Epithelial cell of proximal tubule (primary cell): Measurements from ENCODE around the gene SLAMF8. TPM values are rescaled to one million over a fixed set of nuclear protein-coding genes. Genes with fewer than 3 reads are reported as not detected.

ENCODE experiments used
- DNase-seq: peaks from one replicate; pipeline ENCODE4 v3.0.0-alpha.2; 2011; ENCODE audit warnings: low read depth
- H3K4me3 ChIP-seq: 2 replicates; pipeline ENCODE4 v1.5.1; 2011; ENCODE audit warnings: low read depth, mild to moderate bottlenecking, low read length
- total RNA-seq: library from RNA; depleted of rRNA; stranded (reverse); fragments of >200 nt; gene quantifications from 2 replicates; pipeline ENCODE4 v1.2.3, GENCODE V29; 2015
- TF ChIP-seq, protein P1 (sequence below): conservative IDR thresholded peaks from 2 replicates; pipeline ENCODE4 v1.5.1; 2012; ENCODE audit warnings: low read depth, mild to moderate bottlenecking, low read length

Gene SLAMF8
- total RNA-seq, 1 donor from 2014 or later = not detected

DNA sequence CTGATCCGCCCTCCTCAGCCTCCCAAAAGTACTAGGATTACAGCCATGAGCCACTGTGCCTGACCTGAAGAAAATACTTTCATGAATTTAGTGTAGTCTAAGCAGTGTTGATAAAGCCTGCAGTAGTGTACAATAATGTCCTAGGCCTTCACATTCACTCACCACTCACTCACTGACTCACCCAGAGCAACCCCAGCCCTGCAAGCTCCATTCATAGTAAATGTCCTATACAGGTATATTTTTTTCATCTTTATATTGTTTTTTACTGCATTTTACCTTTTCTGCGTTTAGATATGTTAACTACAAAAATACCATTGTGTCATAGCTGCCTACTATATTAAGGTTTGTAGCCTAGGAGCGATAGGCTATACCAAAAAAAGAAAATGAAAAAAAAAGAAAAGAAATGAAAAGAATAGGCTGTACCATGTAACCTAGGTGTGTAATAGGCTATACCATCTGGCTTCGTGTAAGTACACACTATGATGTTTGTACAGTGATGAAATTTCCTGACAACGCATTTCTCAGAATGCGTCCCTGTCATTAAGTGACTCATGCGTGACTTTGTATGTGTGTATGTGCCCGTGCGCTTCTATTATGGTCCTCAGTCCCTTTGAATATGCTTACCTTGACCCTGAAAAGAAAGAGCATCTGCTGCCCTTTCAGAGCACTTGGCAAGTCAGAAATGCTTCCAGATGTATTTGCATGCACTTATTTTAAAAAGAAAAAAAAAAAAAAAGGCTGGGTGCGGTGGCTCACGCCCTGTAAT, 9.2 kb upstream of the SLAMF8 start:
- TF ChIP-seq, protein P1, sequence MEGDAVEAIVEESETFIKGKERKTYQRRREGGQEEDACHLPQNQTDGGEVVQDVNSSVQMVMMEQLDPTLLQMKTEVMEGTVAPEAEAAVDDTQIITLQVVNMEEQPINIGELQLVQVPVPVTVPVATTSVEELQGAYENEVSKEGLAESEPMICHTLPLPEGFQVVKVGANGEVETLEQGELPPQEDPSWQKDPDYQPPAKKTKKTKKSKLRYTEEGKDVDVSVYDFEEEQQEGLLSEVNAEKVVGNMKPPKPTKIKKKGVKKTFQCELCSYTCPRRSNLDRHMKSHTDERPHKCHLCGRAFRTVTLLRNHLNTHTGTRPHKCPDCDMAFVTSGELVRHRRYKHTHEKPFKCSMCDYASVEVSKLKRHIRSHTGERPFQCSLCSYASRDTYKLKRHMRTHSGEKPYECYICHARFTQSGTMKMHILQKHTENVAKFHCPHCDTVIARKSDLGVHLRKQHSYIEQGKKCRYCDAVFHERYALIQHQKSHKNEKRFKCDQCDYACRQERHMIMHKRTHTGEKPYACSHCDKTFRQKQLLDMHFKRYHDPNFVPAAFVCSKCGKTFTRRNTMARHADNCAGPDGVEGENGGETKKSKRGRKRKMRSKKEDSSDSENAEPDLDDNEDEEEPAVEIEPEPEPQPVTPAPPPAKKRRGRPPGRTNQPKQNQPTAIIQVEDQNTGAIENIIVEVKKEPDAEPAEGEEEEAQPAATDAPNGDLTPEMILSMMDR = no peak
- no peak for DNase-seq
- no peak overlapping the region for H3K4me3 ChIP-seq

- no peak for DNase-seq
- no peak overlapping the region for H3K4me3 ChIP-seq
- TF ChIP-seq, protein P1 = peak; percentile 73
Observed at GRCh38 chr1:159821171-159821867, 5.4 kb upstream of the SLAMF8 start.

DNA sequence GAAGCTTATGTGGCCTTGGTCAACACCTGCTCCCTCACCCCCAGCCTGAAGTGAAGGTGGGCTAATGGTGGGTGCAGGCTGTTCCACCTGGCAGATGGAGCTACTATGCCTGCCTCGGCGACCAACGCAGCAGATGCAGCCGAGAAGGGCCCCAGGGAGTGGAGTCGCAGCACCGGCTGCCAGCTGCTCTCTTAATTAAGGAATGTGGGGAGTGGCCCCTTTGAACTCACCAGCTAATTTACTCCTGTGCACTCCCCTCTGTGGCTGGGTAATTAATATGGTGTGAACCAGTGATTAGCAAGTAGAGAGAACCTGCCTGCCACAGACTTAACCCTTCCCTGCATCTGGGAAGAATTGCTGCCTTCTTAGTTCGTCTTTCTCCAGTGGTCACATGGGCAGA, 3.3 kb upstream of the SLAMF8 start:
- no peak overlapping the region for H3K4me3 ChIP-seq
- no peak for DNase-seq
- TF ChIP-seq, protein P1 = no peak

DNA sequence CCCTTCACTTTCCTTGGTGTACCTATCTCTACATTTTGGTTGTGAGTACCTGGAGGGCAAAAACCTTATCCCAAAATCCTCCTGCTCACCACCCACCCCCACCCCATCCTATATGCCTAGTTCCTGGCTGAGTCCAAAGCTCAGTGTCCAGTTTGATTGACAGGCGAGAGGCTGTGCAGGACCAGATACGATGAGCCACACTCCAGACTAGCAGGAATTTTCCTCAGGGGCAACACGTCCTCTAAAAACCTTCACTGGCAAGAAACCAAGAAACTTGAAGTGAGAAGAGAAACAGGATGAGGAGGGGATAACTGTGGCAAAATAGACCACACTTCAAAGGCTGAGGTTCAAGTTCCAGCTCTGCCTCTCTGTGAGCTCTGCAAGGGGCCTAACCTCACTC, 1.1 kb upstream of the SLAMF8 start:
- TF ChIP-seq, protein P1 = no peak
- DNase-seq = no peak
- no peak overlapping the region for H3K4me3 ChIP-seq

- no peak for DNase-seq
- no peak overlapping the region for H3K4me3 ChIP-seq
- TF ChIP-seq, protein P1 = no peak
Observed at GRCh38 chr1:159827102-159827490, 423 bp downstream of the SLAMF8 start.

- TF ChIP-seq, protein P1 = no peak
- no peak overlapping the region for H3K4me3 ChIP-seq
- DNase-seq = no peak
Observed at GRCh38 chr1:159827549-159827948, 876 bp downstream of the SLAMF8 start.
